HL-60 (cell line): ENCODE measurements around the gene CREB5.

Source experiments
- DNase-seq, 2 experiments: peaks; one replicate each; pipeline ENCODE4 v3.0.0-alpha.2; 2010 to 2020; ENCODE audit warnings: low read depth in 1 of 2, low spot score in 1 of 2
- H3K27ac ChIP-seq: fragments of 250-450 bp; sonication (Bioruptor Pico); replicated peaks from 2 replicates; pipeline ENCODE4 v1.5.1; 2020; ENCODE audit warnings: mild to moderate bottlenecking, moderate library complexity
- H3K27me3 ChIP-seq: fragments of 250-450 bp; sonication (Bioruptor Pico); 2 replicates; pipeline ENCODE4 v1.5.1; 2021; ENCODE audit warnings: mild to moderate bottlenecking, moderate library complexity; ENCODE audit not compliant: insufficient read depth, poor library complexity, severe bottlenecking
- H3K4me3 ChIP-seq: replicated peaks from 2 replicates; pipeline ENCODE4 v1.5.1; 2011; ENCODE audit warnings: mild to moderate bottlenecking, control low read depth, low read length; ENCODE audit not compliant: insufficient read depth
- CTCF ChIP-seq: IDR thresholded peaks from one replicate; pipeline ENCODE4 v1.5.1; 2011; ENCODE audit warnings: low read length, control low read depth, inconsistent platforms; ENCODE audit not compliant: insufficient read depth
- GABPA ChIP-seq: IDR thresholded peaks from 2 replicates; pipeline ENCODE4 v1.6.1; 2012; ENCODE audit warnings: low read depth
- POLR2AphosphoS5 ChIP-seq: IDR thresholded peaks from 2 replicates; pipeline ENCODE4 v1.6.1; 2012; ENCODE audit warnings: low read depth
- REST ChIP-seq: IDR thresholded peaks from 2 replicates; pipeline ENCODE4 v1.6.1; 2012; ENCODE audit warnings: low read depth; ENCODE audit not compliant: insufficient replicate concordance
- SPI1 ChIP-seq: IDR thresholded peaks from 2 replicates; pipeline ENCODE4 v1.6.1; 2012; ENCODE audit warnings: low read depth, mild to moderate bottlenecking, borderline replicate concordance

The CREB5 gene

DNA sequence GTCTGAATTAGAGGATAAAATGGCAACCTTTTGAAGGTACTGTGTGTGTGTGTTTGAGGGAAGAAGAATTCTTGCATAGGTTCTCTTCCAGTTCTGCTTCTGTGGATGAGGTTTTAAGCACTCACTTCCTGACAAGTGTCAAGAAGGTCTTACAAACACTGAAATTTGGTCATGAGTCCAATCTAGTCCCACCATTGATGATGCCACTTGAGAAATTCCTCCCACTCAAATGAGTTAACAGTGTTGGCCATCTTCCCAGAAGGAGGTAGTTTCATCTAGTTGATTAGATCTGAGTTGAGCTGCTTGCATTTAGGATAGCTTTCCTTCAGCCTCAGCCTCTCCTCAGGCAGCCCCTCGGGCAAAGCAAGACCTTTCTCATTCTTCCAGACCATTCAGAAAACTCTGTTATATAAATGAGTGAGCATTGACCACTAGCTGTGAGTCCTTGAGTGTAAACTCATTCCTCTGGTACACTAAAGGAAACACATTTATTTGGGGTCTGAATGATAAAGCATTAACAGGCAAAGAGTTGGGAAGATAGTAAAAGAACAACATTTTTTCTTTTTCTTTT, 356.3 kb downstream of the CREB5 start:
- no peak for TF ChIP-seq SPI1
- TF ChIP-seq CTCF, result no peak
- no peak for TF ChIP-seq GABPA
- H3K27ac ChIP-seq, result no peak overlapping the region
- peaks cover 2% of the 10 kb centered on the region for H3K27me3 ChIP-seq
- DNase-seq, result no peak
- H3K4me3 ChIP-seq, result no peak overlapping the region

DNA sequence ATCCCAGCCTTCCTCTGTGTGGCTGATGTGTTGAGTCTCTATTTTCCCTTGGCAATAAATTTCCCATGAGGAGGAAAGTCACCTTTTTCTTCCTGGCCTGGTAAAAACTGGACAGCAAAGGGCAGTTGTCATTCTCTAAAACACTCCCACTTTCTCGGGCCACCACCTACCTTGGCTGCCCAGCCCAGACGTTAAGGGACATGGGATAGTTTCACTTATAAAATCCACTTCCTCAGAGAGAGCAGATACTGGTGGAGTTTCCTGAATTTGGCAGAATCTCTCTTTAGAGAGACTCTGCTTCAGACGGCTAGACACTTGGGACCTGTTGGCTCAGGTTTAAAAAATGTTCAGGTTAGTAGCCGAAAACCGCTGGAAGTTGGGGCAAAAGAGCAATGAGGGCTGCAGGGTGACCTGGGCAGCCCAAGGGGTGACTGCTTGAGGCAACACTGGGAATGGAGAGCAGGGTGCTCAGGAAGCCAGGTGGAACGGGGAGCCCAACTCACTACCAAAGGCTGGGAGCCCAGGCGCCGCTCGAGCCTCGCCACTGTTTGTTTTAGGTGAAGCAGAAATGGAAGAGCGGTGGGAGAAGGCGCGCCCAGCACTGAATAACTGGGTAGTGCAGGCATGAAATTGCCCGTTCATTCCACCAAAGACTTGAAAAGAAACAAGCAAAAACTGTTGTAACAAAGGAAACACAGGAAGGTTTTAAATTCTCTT, 359.7 kb downstream of the CREB5 start:
- no peak overlapping the region for H3K27ac ChIP-seq
- no peak for DNase-seq
- no peak overlapping the region for H3K4me3 ChIP-seq
- TF ChIP-seq POLR2AphosphoS5, result no peak
- TF ChIP-seq GABPA, result no peak
- no peak for TF ChIP-seq REST
- TF ChIP-seq SPI1, result no peak
- TF ChIP-seq CTCF, result no peak
- H3K27me3 ChIP-seq, result no peaks in the 10 kb centered on the region

- TF ChIP-seq SPI1 (no peak), CTCF (no peak), GABPA (no peak), POLR2AphosphoS5 (no peak), REST (no peak)
- no peak for DNase-seq
- no peak overlapping the region for H3K27ac ChIP-seq
- no peaks in the 10 kb centered on the region for H3K27me3 ChIP-seq
- H3K4me3 ChIP-seq, result no peak overlapping the region
Observed at GRCh38 chr7:28773423-28774145, 361.3 kb downstream of the CREB5 start.
